Activated CD4-positive, alpha-beta memory T cell treated with anti-CD3 and anti-CD28 coated beads, Interleukin-2, amount 10 ng/mL, durations not matched to agents 7 days and 5 days (primary cell): ENCODE results near the gene CHEK2. TPM values are rescaled to one million over a fixed set of nuclear protein-coding genes. Genes with fewer than 3 reads are reported as not detected.
A peak's percentile ranks its signal among the peaks of the same experiment; 100 is the strongest.
"Not testable (repeated sequence)": the region's sequence is repeated elsewhere in the genome, so short reads cannot be mapped to it uniquely, and the experiment has no call there.

Source experiments
- CTCF ChIA-PET: fragments of 350-600 bp; sonication (Branson Sonifier 250); formaldehyde crosslinking; loops from one replicate; lab custom pipeline; 2021; ENCODE audit warnings: antibody characterized with exemption, inconsistent platforms; lab: Charles Lee
- POLR2A ChIA-PET: fragments of 350-600 bp; sonication (Branson Sonifier 250); formaldehyde crosslinking; loops from one replicate; lab custom pipeline; 2021; ENCODE audit warnings: antibody characterized with exemption; lab: Charles Lee
- DNase-seq: peaks from one replicate; pipeline ENCODE4 v3.0.0-alpha.2; 2020
- H3K27ac Mint-ChIP-seq: one replicate; pipeline ENCODE4 v1.8.0; 2021; ENCODE audit warnings: mild to moderate bottlenecking, mixed read lengths
- H3K27me3 Mint-ChIP-seq: one replicate; pipeline ENCODE4 v1.8.0; 2021; ENCODE audit warnings: mixed read lengths
- H3K36me3 Mint-ChIP-seq: one replicate; pipeline ENCODE4 v1.8.0; 2021; ENCODE audit warnings: low read depth, mixed read lengths
- H3K4me1 Mint-ChIP-seq: one replicate; pipeline ENCODE4 v1.8.0; 2021; ENCODE audit warnings: mixed read lengths
- H3K4me3 Mint-ChIP-seq: one replicate; pipeline ENCODE4 v1.8.0; 2021; ENCODE audit warnings: mild to moderate bottlenecking, mixed read lengths
- H3K9me3 Mint-ChIP-seq: one replicate; pipeline ENCODE4 v1.8.0; 2021; ENCODE audit warnings: mixed read lengths
- total RNA-seq, 2 experiments: library from RNA; stranded (reverse); gene quantifications; one replicate each; pipeline ENCODE4 v1.2.3, GENCODE V29; 2021

Gene CHEK2
- total RNA-seq, 2 experiments from 2014 or later: 38.7 to 39.8 TPM

GRCh38 chr22:28769394-28770085 lies 27.9 kb upstream of the CHEK2 start:
- no peak overlapping the region for H3K27ac Mint-ChIP-seq
- H3K36me3 Mint-ChIP-seq: peaks cover 9% of the 10 kb centered on the region
- ChIA-PET CTCF (interaction anchor here (1.6 kb wide), 1 partner anchor 10 kb away, joined by 4 read pairs; no protein-coding TSS in a partner anchor), POLR2A (no interaction called here)
- no peak overlapping the region for H3K4me3 Mint-ChIP-seq
- H3K9me3 Mint-ChIP-seq: peaks cover 6% of the 10 kb centered on the region
- no peak for DNase-seq
- H3K27me3 Mint-ChIP-seq: peaks cover 3% of the 10 kb centered on the region
- peaks cover 13% of the 10 kb centered on the region for H3K4me1 Mint-ChIP-seq

GRCh38 chr22:28768701-28769393 lies 27.2 kb upstream of the CHEK2 start:
- CTCF ChIA-PET: interaction anchor here (0.6 kb wide), 1 partner anchor 10 kb away, joined by 3 read pairs; no protein-coding TSS in a partner anchor
- POLR2A ChIA-PET: no interaction called here
- H3K36me3 Mint-ChIP-seq: peaks cover 6% of the 10 kb centered on the region
- H3K27me3 Mint-ChIP-seq: peaks cover 3% of the 10 kb centered on the region
- H3K27ac Mint-ChIP-seq: no peak overlapping the region
- DNase-seq: no peak
- peaks cover 6% of the 10 kb centered on the region for H3K9me3 Mint-ChIP-seq
- H3K4me3 Mint-ChIP-seq: no peak overlapping the region
- peaks cover 10% of the 10 kb centered on the region for H3K4me1 Mint-ChIP-seq

- Mint-ChIP-seq H3K27ac (no peak overlapping the region), H3K36me3 (no peaks in the 10 kb centered on the region), H3K4me1 (no peaks in the 10 kb centered on the region), H3K27me3 (peaks cover 3% of the 10 kb centered on the region), H3K4me3 (no peak overlapping the region), H3K9me3 (peaks cover 6% of the 10 kb centered on the region)
- ChIA-PET POLR2A (interaction anchor here (1.0 kb wide), 1 partner anchor 24 kb away, joined by 3 read pairs; no protein-coding TSS in a partner anchor), CTCF (interaction anchor here (0.7 kb wide), 1 partner anchor 334 kb away, joined by 3 read pairs; no protein-coding TSS in a partner anchor)
- no peak for DNase-seq
Observed at GRCh38 chr22:28766628-28767027, 25.0 kb upstream of the CHEK2 start.

- H3K9me3 Mint-ChIP-seq, H3K27ac Mint-ChIP-seq, DNase-seq, H3K4me3 Mint-ChIP-seq, POLR2A ChIA-PET, H3K36me3 Mint-ChIP-seq, CTCF ChIA-PET, H3K4me1 Mint-ChIP-seq, H3K27me3 Mint-ChIP-seq: not testable (repeated sequence)
Observed at GRCh38 chr22:28762000-28762399, 20.4 kb upstream of the CHEK2 start.

- no peak for DNase-seq
- peaks cover 3% of the 10 kb centered on the region for H3K36me3 Mint-ChIP-seq
- no peak overlapping the region for H3K27ac Mint-ChIP-seq
- peaks cover 2% of the 10 kb centered on the region for H3K27me3 Mint-ChIP-seq
- peaks cover 7% of the 10 kb centered on the region for H3K4me1 Mint-ChIP-seq
- CTCF ChIA-PET: no interaction called here
- no peak overlapping the region for H3K4me3 Mint-ChIP-seq
- POLR2A ChIA-PET: interaction anchor here (1.1 to 1.3 kb wide), 2 partner anchors 11 to 12 kb away, joined by 4 read pairs; partner anchors contain the start of gene CCDC117
- no peaks in the 10 kb centered on the region for H3K9me3 Mint-ChIP-seq
Observed at GRCh38 chr22:28761449-28761755, 19.8 kb upstream of the CHEK2 start.

GRCh38 chr22:28759861-28760560 lies 18.4 kb upstream of the CHEK2 start:
- no peak overlapping the region for H3K4me3 Mint-ChIP-seq
- CTCF ChIA-PET: interaction anchor here (1.8 kb wide), 1 partner anchor 10 kb away, joined by 4 read pairs; no protein-coding TSS in a partner anchor

GRCh38 chr22:28754512-28754911 lies 12.9 kb upstream of the CHEK2 start:
- POLR2A ChIA-PET, H3K27ac Mint-ChIP-seq, DNase-seq, H3K27me3 Mint-ChIP-seq, H3K4me3 Mint-ChIP-seq, CTCF ChIA-PET, H3K4me1 Mint-ChIP-seq, H3K9me3 Mint-ChIP-seq: not testable (repeated sequence)
- H3K36me3 Mint-ChIP-seq: peaks cover 22% of the 10 kb centered on the region

More at GRCh38 chr22:28759861-28760560, 18.4 kb upstream of the CHEK2 start:
- H3K9me3 Mint-ChIP-seq: no peaks in the 10 kb centered on the region
- peaks cover 7% of the 10 kb centered on the region for H3K4me1 Mint-ChIP-seq
- peaks cover 2% of the 10 kb centered on the region for H3K27me3 Mint-ChIP-seq
- no peak overlapping the region for H3K27ac Mint-ChIP-seq
- DNase-seq: no peak
- POLR2A ChIA-PET: interaction anchor here (1.3 kb wide), 1 partner anchor 10 kb away, joined by 4 read pairs; no protein-coding TSS in a partner anchor
- H3K36me3 Mint-ChIP-seq: peaks cover 3% of the 10 kb centered on the region

GRCh38 chr22:28750471-28750881 lies 8.9 kb upstream of the CHEK2 start:
- DNase-seq: no peak
- POLR2A ChIA-PET: interaction anchor here (0.9 to 1.6 kb wide), 3 partner anchors 8 to 10 kb away, joined by 3 to 4 read pairs (median 3); partner anchors contain the start of gene CHEK2

GRCh38 chr22:28743852-28744251 lies 2.2 kb upstream of the CHEK2 start:
- peaks cover 50% of the 10 kb centered on the region for H3K4me1 Mint-ChIP-seq
- DNase-seq: no peak
- no peaks in the 10 kb centered on the region for H3K9me3 Mint-ChIP-seq
- no peaks in the 10 kb centered on the region for H3K27me3 Mint-ChIP-seq
- peak overlapping the region; percentile 94 for H3K4me3 Mint-ChIP-seq
- peak overlapping the region; percentile 48 for H3K27ac Mint-ChIP-seq
- CTCF ChIA-PET: interaction anchor here (1.0 kb wide), 1 partner anchor 85 kb away, joined by 3 read pairs; no protein-coding TSS in a partner anchor
- H3K36me3 Mint-ChIP-seq: peaks cover 45% of the 10 kb centered on the region
- POLR2A ChIA-PET: interaction anchor here (1.1 to 2.0 kb wide), 4 partner anchors 29 to 84 kb away, joined by 3 to 15 read pairs (median 8); partner anchors contain the start of genes CCDC117 and XBP1

More at GRCh38 chr22:28750471-28750881, 8.9 kb upstream of the CHEK2 start:
- Mint-ChIP-seq H3K27ac (no peak overlapping the region), H3K4me3 (no peak overlapping the region), H3K36me3 (peaks cover 47% of the 10 kb centered on the region), H3K27me3 (no peaks in the 10 kb centered on the region), H3K4me1 (peaks cover 16% of the 10 kb centered on the region), H3K9me3 (no peaks in the 10 kb centered on the region)
- CTCF ChIA-PET: interaction anchor here (0.7 kb wide), 1 partner anchor 82 kb away, joined by 4 read pairs; no protein-coding TSS in a partner anchor

GRCh38 chr22:28742562-28742962 lies 942 bp upstream of the CHEK2 start:
- no peak for DNase-seq
- no peaks in the 10 kb centered on the region for H3K9me3 Mint-ChIP-seq
- H3K4me3 Mint-ChIP-seq: peak overlapping the region; percentile 94
- peaks cover 39% of the 10 kb centered on the region for H3K36me3 Mint-ChIP-seq
- peak overlapping the region; percentile 89 for H3K27ac Mint-ChIP-seq
- no peaks in the 10 kb centered on the region for H3K27me3 Mint-ChIP-seq
- CTCF ChIA-PET: interaction anchor here (0.8 kb wide), 1 partner anchor 31 kb away, joined by 3 read pairs; no protein-coding TSS in a partner anchor
- H3K4me1 Mint-ChIP-seq: peaks cover 51% of the 10 kb centered on the region
- POLR2A ChIA-PET: interaction anchor here (0.7 to 2.0 kb wide), 9 partner anchors 8 to 85 kb away, joined by 3 to 15 read pairs (median 4); partner anchors contain the start of genes CCDC117 and XBP1

GRCh38 chr22:28741200-28741784 lies 328 bp downstream of the CHEK2 start:
- Mint-ChIP-seq H3K27me3 (no peaks in the 10 kb centered on the region), H3K4me1 (peaks cover 51% of the 10 kb centered on the region), H3K9me3 (no peaks in the 10 kb centered on the region), H3K36me3 (peaks cover 36% of the 10 kb centered on the region), H3K4me3 (peak overlapping the region; percentile 94), H3K27ac (peak overlapping the region; percentile 89)
- no peak for DNase-seq
- POLR2A ChIA-PET: interaction anchor here (0.7 to 2.2 kb wide), 15 partner anchors 9 to 527 kb away, joined by 3 to 15 read pairs (median 3); partner anchors contain the start of genes CCDC117 and XBP1
- CTCF ChIA-PET: interaction anchor here (0.7 to 1.5 kb wide), 5 partner anchors 16 to 141 kb away, joined by 3 to 4 read pairs (median 3); partner anchors contain the start of gene CCDC117

- H3K27me3 Mint-ChIP-seq, POLR2A ChIA-PET, DNase-seq, H3K4me3 Mint-ChIP-seq, CTCF ChIA-PET, H3K27ac Mint-ChIP-seq, H3K9me3 Mint-ChIP-seq: not testable (repeated sequence)
- peaks cover 27% of the 10 kb centered on the region for H3K36me3 Mint-ChIP-seq
- H3K4me1 Mint-ChIP-seq: peaks cover 45% of the 10 kb centered on the region
Observed at GRCh38 chr22:28738876-28739275, 2.7 kb downstream of the CHEK2 start.
